Measurements from ENCODE around the gene AGRN. TPM values are rescaled to one million over a fixed set of nuclear protein-coding genes. Genes with fewer than 3 reads are reported as not detected.
"Not testable (repeated sequence)": the region's sequence is repeated elsewhere in the genome, so short reads cannot be mapped to it uniquely, and the experiment has no call there.

Gene AGRN
- total RNA-seq, 1 donor: 30.0 TPM

- H3K27me3 ChIP-seq (ENCODE audit: insufficient read depth, low read length): no peaks in the 10 kb centered on the region
- H3K36me3 ChIP-seq (ENCODE audit: insufficient read depth, low read length): no peaks in the 10 kb centered on the region
- no peak overlapping the region for H3K4me3 ChIP-seq (ENCODE audit: insufficient read depth, low read length)
- peaks cover 3% of the 10 kb centered on the region for H3K4me1 ChIP-seq (ENCODE audit: insufficient read depth, low read length)
- H3K79me2 ChIP-seq (ENCODE audit: insufficient read depth, low read length): no peaks in the 10 kb centered on the region
- no peak for TF ChIP-seq CTCF (IDR thresholded peaks at IDR 0.05; ENCODE audit: extremely low read depth, low read depth, low read length)
- no peak overlapping the region for H3K27ac ChIP-seq (ENCODE audit: low read depth, low read length)
- no peak overlapping the region for H3K4me2 ChIP-seq (ENCODE audit: insufficient read depth, low read length)
- no peak overlapping the region for H2AFZ ChIP-seq (ENCODE audit: low read length)
- no peak for DNase-seq (ENCODE audit: insufficient read length, low spot score, missing footprints)
- no peaks in the 10 kb centered on the region for H3K9me3 ChIP-seq (ENCODE audit: low read depth, low read length)
- peaks cover 4% of the 10 kb centered on the region for H4K20me1 ChIP-seq (ENCODE audit: insufficient read depth, low read length)
Measured at GRCh38 chr1:1024771-1025699, 5.1 kb downstream of the AGRN start.

- H3K79me2 ChIP-seq (ENCODE audit: insufficient read depth, low read length): no peaks in the 10 kb centered on the region
- no peak for TF ChIP-seq CTCF (IDR thresholded peaks at IDR 0.05; ENCODE audit: extremely low read depth, low read depth, low read length)
- H3K27me3 ChIP-seq (ENCODE audit: insufficient read depth, low read length): no peaks in the 10 kb centered on the region
Measured at GRCh38 chr1:1025730-1026129, 5.8 kb downstream of the AGRN start.

GRCh38 chr1:1026599-1027413 is 6.9 kb downstream of the AGRN start:
- Histone ChIP-seq H3K27me3 (ENCODE audit: insufficient read depth, low read length) (no peaks in the 10 kb centered on the region), H4K20me1 (ENCODE audit: insufficient read depth, low read length) (peaks cover 6% of the 10 kb centered on the region), H3K4me2 (ENCODE audit: insufficient read depth, low read length) (no peak overlapping the region), H3K36me3 (ENCODE audit: insufficient read depth, low read length) (no peaks in the 10 kb centered on the region), H3K9me3 (ENCODE audit: low read depth, low read length) (no peaks in the 10 kb centered on the region), H3K79me2 (ENCODE audit: insufficient read depth, low read length) (no peaks in the 10 kb centered on the region), H2AFZ (ENCODE audit: low read length) (no peak overlapping the region), H3K4me1 (ENCODE audit: insufficient read depth, low read length) (no peaks in the 10 kb centered on the region), H3K4me3 (ENCODE audit: insufficient read depth, low read length) (no peak overlapping the region), H3K27ac (ENCODE audit: low read depth, low read length) (no peak overlapping the region)
- TF ChIP-seq CTCF (IDR thresholded peaks at IDR 0.05; ENCODE audit: extremely low read depth, low read depth, low read length): no peak
- no peak for DNase-seq (ENCODE audit: insufficient read length, low spot score, missing footprints)

More at GRCh38 chr1:1025730-1026129, 5.8 kb downstream of the AGRN start:
- H3K4me3 ChIP-seq (ENCODE audit: insufficient read depth, low read length): no peak overlapping the region
- H3K9me3 ChIP-seq (ENCODE audit: low read depth, low read length): no peaks in the 10 kb centered on the region
- H3K4me1 ChIP-seq (ENCODE audit: insufficient read depth, low read length): peaks cover 3% of the 10 kb centered on the region
- H4K20me1 ChIP-seq (ENCODE audit: insufficient read depth, low read length): peaks cover 4% of the 10 kb centered on the region
- H3K4me2 ChIP-seq (ENCODE audit: insufficient read depth, low read length): no peak overlapping the region
- no peak overlapping the region for H2AFZ ChIP-seq (ENCODE audit: low read length)
- no peak overlapping the region for H3K27ac ChIP-seq (ENCODE audit: low read depth, low read length)
- DNase-seq (ENCODE audit: insufficient read length, low spot score, missing footprints): no peak
- H3K36me3 ChIP-seq (ENCODE audit: insufficient read depth, low read length): no peaks in the 10 kb centered on the region

GRCh38 chr1:1027791-1028190 is 7.9 kb downstream of the AGRN start:
- Histone ChIP-seq H3K27ac (ENCODE audit: low read depth, low read length) (no peak overlapping the region), H3K4me2 (ENCODE audit: insufficient read depth, low read length) (no peak overlapping the region), H3K9me3 (ENCODE audit: low read depth, low read length) (no peaks in the 10 kb centered on the region), H3K27me3 (ENCODE audit: insufficient read depth, low read length) (peaks cover 9% of the 10 kb centered on the region), H2AFZ (ENCODE audit: low read length) (no peak overlapping the region), H3K36me3 (ENCODE audit: insufficient read depth, low read length) (no peaks in the 10 kb centered on the region), H3K79me2 (ENCODE audit: insufficient read depth, low read length) (no peaks in the 10 kb centered on the region), H3K4me3 (ENCODE audit: insufficient read depth, low read length) (no peak overlapping the region), H4K20me1 (ENCODE audit: insufficient read depth, low read length) (peaks cover 10% of the 10 kb centered on the region), H3K4me1 (ENCODE audit: insufficient read depth, low read length) (no peaks in the 10 kb centered on the region)
- TF ChIP-seq CTCF (IDR thresholded peaks at IDR 0.05; ENCODE audit: extremely low read depth, low read depth, low read length): no peak
- DNase-seq (ENCODE audit: insufficient read length, low spot score, missing footprints): no peak

- not testable (repeated sequence) for H3K9me3 ChIP-seq (ENCODE audit: low read depth, low read length); H3K4me3 ChIP-seq (ENCODE audit: insufficient read depth, low read length); H3K27ac ChIP-seq (ENCODE audit: low read depth, low read length); DNase-seq (ENCODE audit: insufficient read length, low spot score, missing footprints); H3K36me3 ChIP-seq (ENCODE audit: insufficient read depth, low read length); H3K4me2 ChIP-seq (ENCODE audit: insufficient read depth, low read length); H4K20me1 ChIP-seq (ENCODE audit: insufficient read depth, low read length); H3K4me1 ChIP-seq (ENCODE audit: insufficient read depth, low read length); H3K79me2 ChIP-seq (ENCODE audit: insufficient read depth, low read length); H2AFZ ChIP-seq (ENCODE audit: low read length)
- H3K27me3 ChIP-seq (ENCODE audit: insufficient read depth, low read length): peaks cover 20% of the 10 kb centered on the region
Measured at GRCh38 chr1:1030867-1031658, 11.1 kb downstream of the AGRN start.

Measured in osteoblast (primary cell).